HepG2 (cell line): ENCODE measurements around the gene RPS2. TPM values are rescaled to one million over a fixed set of nuclear protein-coding genes. Genes with fewer than 3 reads are reported as not detected.
A peak's percentile ranks its signal among the peaks of the same experiment; 100 is the strongest.

Source experiments
- CAMTA2 ChIP-seq: sonication (generic); formaldehyde crosslinking; IDR thresholded peaks from 2 replicates; pipeline ENCODE4 v1.4.0; 2020; ENCODE audit warnings: mild to moderate bottlenecking, missing genetic modification reagents, borderline replicate concordance
- CEBPG ChIP-seq: IDR thresholded peaks from 2 replicates; pipeline ENCODE4 v1.6.1; 2016
- CHCHD3 ChIP-seq: sonication (generic); formaldehyde crosslinking; IDR thresholded peaks from 2 replicates; pipeline ENCODE4 v1.8.0; 2022; ENCODE audit warnings: mild to moderate bottlenecking, missing genetic modification reagents, moderate library complexity
- HNRNPK ChIP-seq: fragments of 200-400 bp; formaldehyde crosslinking; IDR thresholded peaks from 2 replicates; pipeline ENCODE4 v1.6.1; 2018; ENCODE audit warnings: low read length, low read depth, moderate library complexity, mild to moderate bottlenecking; ENCODE audit not compliant: poor library complexity, severe bottlenecking
- MIXL1 ChIP-seq: IDR thresholded peaks from 2 replicates; pipeline ENCODE4 v1.6.1; 2016
- SP4 ChIP-seq: sonication (generic); formaldehyde crosslinking; IDR thresholded peaks from 2 replicates; pipeline ENCODE4 v1.8.1; 2023; ENCODE audit warnings: mild to moderate bottlenecking, missing genetic modification reagents
- TOE1 ChIP-seq: sonication (generic); formaldehyde crosslinking; IDR thresholded peaks from 2 replicates; pipeline ENCODE4 v1.4.0; 2020; ENCODE audit warnings: mild to moderate bottlenecking, missing genetic modification reagents
- polyA plus RNA-seq, 8 experiments: library from polyadenylated mRNA; depleted of rRNA in 3 of 8; stranded (reverse) in 7 of 8; unstranded in 1 of 8; fragments of >200 nt; fragmentation: Illumina TruSeq in 4 of 8; extraction: Trizol in 4 of 8; gene quantifications; 2 replicates each; pipeline versions ENCODE4 v1.2.1 to v1.2.3, GENCODE V29; 2011 to 2016; ENCODE audit warnings: low read depth in 4 of 8, missing spikeins in 1 of 8, mixed read lengths in 1 of 8; ENCODE audit not compliant: insufficient read depth in 1 of 8
- total RNA-seq, 5 experiments: library from RNA; depleted of rRNA; stranded (reverse); fragments of >200 nt; fragmentation: Illumina TruSeq; extraction: Trizol; gene quantifications; 2 replicates each; pipeline ENCODE4 v1.2.3, GENCODE V29; 2016; ENCODE audit warnings: low read depth in 1 of 5
- TF ChIP-seq, protein P1 (sequence below): sonication (generic); formaldehyde crosslinking; IDR thresholded peaks from 2 replicates; pipeline ENCODE4 v1.4.0; 2020; ENCODE audit warnings: missing genetic modification reagents, borderline replicate concordance
- TF ChIP-seq, protein P2 (sequence below): sonication (generic); formaldehyde crosslinking; IDR thresholded peaks from 2 replicates; pipeline ENCODE4 v1.4.0; 2020; ENCODE audit warnings: mild to moderate bottlenecking, missing genetic modification reagents
- TF ChIP-seq, protein P3 (sequence below): sonication (generic); formaldehyde crosslinking; conservative IDR thresholded peaks from 2 replicates; pipeline ENCODE4 v1.8.0; 2022; ENCODE audit warnings: mild to moderate bottlenecking, moderate library complexity, missing genetic modification reagents
- TF ChIP-seq, protein P4 (sequence below): sonication (generic); formaldehyde crosslinking; IDR thresholded peaks from 2 replicates; pipeline ENCODE4 v1.4.0; 2020; ENCODE audit warnings: mild to moderate bottlenecking, low read depth, missing genetic modification reagents
- TF ChIP-seq, protein P5 (sequence below), 2 experiments: sonication (generic) in 1 of 2; formaldehyde crosslinking in 1 of 2; IDR thresholded peaks; 2 replicates each; pipeline versions ENCODE4 v1.4.0 to v1.6.1; 2018 to 2020; ENCODE audit warnings: missing genetic modification reagents in 2 of 2, borderline replicate concordance in 1 of 2, low read depth in 1 of 2, mild to moderate bottlenecking in 1 of 2, missing biosample characterization in 1 of 2
- TF ChIP-seq, protein P6 (sequence below), 2 experiments: fragments of 450-650 bp in 1 of 2; sonication (generic) in 1 of 2; formaldehyde crosslinking; IDR thresholded peaks; 2 replicates each; pipeline versions ENCODE4 v1.5.0 to v1.8.0; 2020 to 2022; ENCODE audit warnings: mild to moderate bottlenecking in 1 of 2, missing genetic modification reagents in 1 of 2

The RPS2 gene
- total and polyA plus RNA-seq, 2 of the 13 experiments (the other 11 are each of a cell fraction or from before 2014, with no cell fraction given): 1,908 to 4,514 TPM

DNA sequence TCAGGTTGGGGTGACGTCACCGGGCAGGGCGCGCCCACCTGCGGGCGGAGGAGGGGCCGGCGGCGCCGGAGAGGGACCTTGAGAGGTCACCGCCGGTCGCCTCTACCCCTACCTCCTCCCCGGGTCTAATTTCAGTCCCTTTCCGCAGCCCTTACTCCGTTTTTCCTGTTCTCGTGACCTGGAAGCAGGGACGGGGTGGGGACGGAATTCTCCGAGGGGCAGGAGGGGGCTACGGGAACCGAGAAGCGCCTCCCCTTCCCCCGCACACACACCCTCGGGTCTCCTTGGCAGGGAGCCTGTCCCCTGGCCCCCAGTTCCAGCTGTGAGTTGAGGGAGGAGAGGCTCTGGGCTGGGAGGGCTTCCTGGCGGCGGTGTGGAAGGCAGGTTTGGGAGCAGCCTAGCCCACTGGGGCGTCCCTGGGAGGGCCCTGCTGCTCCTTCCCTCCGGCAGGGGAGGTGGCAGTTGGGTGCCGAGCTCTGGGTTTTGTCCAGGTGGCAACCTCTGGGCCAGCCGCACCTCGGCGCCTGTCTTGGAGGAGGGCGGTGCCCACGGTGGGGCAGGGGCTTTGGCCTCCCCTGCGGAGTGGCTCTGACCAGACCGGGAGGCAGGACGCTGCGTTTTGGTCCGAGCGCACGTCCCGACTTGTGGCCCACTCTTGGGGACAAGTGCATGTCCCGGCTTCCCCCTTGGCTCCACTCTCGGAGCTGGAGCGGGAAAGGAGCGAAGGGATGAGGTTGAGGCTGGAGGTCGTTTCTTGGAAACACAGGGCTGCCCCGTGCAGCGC is 25.9 kb upstream of the RPS2 start (continued):
- TF ChIP-seq TOE1 (CRISPR knock-in tag) (no peak), CAMTA2 (CRISPR knock-in tag) (no peak), HNRNPK (no peak), CEBPG (CRISPR knock-in tag) (no peak), MIXL1 (no peak), CHCHD3 (CRISPR knock-in tag) (no peak), SP4 (CRISPR knock-in tag) (peak; percentile 4; the same call in 1 of the 2 replicates)
- TF ChIP-seq, protein P1, sequence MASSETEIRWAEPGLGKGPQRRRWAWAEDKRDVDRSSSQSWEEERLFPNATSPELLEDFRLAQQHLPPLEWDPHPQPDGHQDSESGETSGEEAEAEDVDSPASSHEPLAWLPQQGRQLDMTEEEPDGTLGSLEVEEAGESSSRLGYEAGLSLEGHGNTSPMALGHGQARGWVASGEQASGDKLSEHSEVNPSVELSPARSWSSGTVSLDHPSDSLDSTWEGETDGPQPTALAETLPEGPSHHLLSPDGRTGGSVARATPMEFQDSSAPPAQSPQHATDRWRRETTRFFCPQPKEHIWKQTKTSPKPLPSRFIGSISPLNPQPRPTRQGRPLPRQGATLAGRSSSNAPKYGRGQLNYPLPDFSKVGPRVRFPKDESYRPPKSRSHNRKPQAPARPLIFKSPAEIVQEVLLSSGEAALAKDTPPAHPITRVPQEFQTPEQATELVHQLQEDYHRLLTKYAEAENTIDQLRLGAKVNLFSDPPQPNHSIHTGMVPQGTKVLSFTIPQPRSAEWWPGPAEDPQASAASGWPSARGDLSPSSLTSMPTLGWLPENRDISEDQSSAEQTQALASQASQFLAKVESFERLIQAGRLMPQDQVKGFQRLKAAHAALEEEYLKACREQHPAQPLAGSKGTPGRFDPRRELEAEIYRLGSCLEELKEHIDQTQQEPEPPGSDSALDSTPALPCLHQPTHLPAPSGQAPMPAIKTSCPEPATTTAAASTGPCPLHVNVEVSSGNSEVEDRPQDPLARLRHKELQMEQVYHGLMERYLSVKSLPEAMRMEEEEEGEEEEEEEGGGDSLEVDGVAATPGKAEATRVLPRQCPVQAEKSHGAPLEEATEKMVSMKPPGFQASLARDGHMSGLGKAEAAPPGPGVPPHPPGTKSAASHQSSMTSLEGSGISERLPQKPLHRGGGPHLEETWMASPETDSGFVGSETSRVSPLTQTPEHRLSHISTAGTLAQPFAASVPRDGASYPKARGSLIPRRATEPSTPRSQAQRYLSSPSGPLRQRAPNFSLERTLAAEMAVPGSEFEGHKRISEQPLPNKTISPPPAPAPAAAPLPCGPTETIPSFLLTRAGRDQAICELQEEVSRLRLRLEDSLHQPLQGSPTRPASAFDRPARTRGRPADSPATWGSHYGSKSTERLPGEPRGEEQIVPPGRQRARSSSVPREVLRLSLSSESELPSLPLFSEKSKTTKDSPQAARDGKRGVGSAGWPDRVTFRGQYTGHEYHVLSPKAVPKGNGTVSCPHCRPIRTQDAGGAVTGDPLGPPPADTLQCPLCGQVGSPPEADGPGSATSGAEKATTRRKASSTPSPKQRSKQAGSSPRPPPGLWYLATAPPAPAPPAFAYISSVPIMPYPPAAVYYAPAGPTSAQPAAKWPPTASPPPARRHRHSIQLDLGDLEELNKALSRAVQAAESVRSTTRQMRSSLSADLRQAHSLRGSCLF (CRISPR knock-in tag): no peak
- TF ChIP-seq, protein P2, sequence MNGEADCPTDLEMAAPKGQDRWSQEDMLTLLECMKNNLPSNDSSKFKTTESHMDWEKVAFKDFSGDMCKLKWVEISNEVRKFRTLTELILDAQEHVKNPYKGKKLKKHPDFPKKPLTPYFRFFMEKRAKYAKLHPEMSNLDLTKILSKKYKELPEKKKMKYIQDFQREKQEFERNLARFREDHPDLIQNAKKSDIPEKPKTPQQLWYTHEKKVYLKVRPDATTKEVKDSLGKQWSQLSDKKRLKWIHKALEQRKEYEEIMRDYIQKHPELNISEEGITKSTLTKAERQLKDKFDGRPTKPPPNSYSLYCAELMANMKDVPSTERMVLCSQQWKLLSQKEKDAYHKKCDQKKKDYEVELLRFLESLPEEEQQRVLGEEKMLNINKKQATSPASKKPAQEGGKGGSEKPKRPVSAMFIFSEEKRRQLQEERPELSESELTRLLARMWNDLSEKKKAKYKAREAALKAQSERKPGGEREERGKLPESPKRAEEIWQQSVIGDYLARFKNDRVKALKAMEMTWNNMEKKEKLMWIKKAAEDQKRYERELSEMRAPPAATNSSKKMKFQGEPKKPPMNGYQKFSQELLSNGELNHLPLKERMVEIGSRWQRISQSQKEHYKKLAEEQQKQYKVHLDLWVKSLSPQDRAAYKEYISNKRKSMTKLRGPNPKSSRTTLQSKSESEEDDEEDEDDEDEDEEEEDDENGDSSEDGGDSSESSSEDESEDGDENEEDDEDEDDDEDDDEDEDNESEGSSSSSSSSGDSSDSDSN (CRISPR knock-in tag): no peak
- TF ChIP-seq, protein P3, sequence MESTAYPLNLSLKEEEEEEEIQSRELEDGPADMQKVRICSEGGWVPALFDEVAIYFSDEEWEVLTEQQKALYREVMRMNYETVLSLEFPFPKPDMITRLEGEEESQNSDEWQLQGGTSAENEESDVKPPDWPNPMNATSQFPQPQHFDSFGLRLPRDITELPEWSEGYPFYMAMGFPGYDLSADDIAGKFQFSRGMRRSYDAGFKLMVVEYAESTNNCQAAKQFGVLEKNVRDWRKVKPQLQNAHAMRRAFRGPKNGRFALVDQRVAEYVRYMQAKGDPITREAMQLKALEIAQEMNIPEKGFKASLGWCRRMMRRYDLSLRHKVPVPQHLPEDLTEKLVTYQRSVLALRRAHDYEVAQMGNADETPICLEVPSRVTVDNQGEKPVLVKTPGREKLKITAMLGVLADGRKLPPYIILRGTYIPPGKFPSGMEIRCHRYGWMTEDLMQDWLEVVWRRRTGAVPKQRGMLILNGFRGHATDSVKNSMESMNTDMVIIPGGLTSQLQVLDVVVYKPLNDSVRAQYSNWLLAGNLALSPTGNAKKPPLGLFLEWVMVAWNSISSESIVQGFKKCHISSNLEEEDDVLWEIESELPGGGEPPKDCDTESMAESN: 0 out of 2 replicates have a peak, but pooled peaks have one; percentile 14
- TF ChIP-seq, protein P4, sequence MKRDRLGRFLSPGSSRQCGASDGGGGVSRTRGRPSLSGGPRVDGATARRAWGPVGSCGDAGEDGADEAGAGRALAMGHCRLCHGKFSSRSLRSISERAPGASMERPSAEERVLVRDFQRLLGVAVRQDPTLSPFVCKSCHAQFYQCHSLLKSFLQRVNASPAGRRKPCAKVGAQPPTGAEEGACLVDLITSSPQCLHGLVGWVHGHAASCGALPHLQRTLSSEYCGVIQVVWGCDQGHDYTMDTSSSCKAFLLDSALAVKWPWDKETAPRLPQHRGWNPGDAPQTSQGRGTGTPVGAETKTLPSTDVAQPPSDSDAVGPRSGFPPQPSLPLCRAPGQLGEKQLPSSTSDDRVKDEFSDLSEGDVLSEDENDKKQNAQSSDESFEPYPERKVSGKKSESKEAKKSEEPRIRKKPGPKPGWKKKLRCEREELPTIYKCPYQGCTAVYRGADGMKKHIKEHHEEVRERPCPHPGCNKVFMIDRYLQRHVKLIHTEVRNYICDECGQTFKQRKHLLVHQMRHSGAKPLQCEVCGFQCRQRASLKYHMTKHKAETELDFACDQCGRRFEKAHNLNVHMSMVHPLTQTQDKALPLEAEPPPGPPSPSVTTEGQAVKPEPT: no peak
- TF ChIP-seq, protein P5, sequence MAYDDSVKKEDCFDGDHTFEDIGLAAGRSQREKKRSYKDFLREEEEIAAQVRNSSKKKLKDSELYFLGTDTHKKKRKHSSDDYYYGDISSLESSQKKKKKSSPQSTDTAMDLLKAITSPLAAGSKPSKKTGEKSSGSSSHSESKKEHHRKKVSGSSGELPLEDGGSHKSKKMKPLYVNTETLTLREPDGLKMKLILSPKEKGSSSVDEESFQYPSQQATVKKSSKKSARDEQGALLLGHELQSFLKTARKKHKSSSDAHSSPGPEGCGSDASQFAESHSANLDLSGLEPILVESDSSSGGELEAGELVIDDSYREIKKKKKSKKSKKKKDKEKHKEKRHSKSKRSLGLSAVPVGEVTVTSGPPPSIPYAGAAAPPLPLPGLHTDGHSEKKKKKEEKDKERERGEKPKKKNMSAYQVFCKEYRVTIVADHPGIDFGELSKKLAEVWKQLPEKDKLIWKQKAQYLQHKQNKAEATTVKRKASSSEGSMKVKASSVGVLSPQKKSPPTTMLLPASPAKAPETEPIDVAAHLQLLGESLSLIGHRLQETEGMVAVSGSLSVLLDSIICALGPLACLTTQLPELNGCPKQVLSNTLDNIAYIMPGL (CRISPR knock-in tag; IDR thresholded peaks at IDR 0.05; ENCODE audit: borderline replicate concordance in 1 of 2, low read depth in 1 of 2): no peak
- TF ChIP-seq, protein P6, sequence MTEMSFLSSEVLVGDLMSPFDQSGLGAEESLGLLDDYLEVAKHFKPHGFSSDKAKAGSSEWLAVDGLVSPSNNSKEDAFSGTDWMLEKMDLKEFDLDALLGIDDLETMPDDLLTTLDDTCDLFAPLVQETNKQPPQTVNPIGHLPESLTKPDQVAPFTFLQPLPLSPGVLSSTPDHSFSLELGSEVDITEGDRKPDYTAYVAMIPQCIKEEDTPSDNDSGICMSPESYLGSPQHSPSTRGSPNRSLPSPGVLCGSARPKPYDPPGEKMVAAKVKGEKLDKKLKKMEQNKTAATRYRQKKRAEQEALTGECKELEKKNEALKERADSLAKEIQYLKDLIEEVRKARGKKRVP (CRISPR knock-in tag; IDR thresholded peaks at IDR 0.05): no peak
